HEK293 (cell line): ENCODE measurements around the gene ITPA.

Experiments
- IKZF3 ChIP-seq: fragments of 450-650 bp; IDR thresholded peaks from 2 replicates; pipeline ENCODE4 v1.5.0; 2018; ENCODE audit warnings: missing biosample characterization, mild to moderate bottlenecking, missing genetic modification characterization, moderate library complexity
- PRDM2 ChIP-seq: fragments of 450-650 bp; formaldehyde crosslinking; IDR thresholded peaks from 2 replicates; pipeline ENCODE4 v1.5.1; 2016; ENCODE audit warnings: missing biosample characterization, missing genetic modification characterization, borderline replicate concordance
- RBAK ChIP-seq: fragments of 450-650 bp; formaldehyde crosslinking; IDR thresholded peaks from 2 replicates; pipeline ENCODE4 v1.5.1; 2016; ENCODE audit warnings: missing biosample characterization, missing genetic modification characterization
- SP2 ChIP-seq: fragments of 450-650 bp; formaldehyde crosslinking; IDR thresholded peaks from 2 replicates; pipeline ENCODE4 v1.5.1; 2016; ENCODE audit warnings: missing biosample characterization, missing genetic modification characterization
- ZBTB21 ChIP-seq: fragments of 450-650 bp; formaldehyde crosslinking; IDR thresholded peaks from 2 replicates; pipeline ENCODE4 v1.5.1; 2017; ENCODE audit warnings: missing biosample characterization, missing genetic modification characterization
- ZBTB44 ChIP-seq: fragments of 450-650 bp; IDR thresholded peaks from 2 replicates; pipeline ENCODE4 v1.5.1; 2018; ENCODE audit warnings: missing biosample characterization, mild to moderate bottlenecking, missing genetic modification characterization
- ZBTB8A ChIP-seq: fragments of 450-650 bp; formaldehyde crosslinking; IDR thresholded peaks from 2 replicates; pipeline ENCODE4 v1.5.1; 2016; ENCODE audit warnings: missing biosample characterization, missing genetic modification characterization
- ZFP3 ChIP-seq: fragments of 450-650 bp; formaldehyde crosslinking; IDR thresholded peaks from 2 replicates; pipeline ENCODE4 v1.5.1; 2016; ENCODE audit warnings: low read depth, missing biosample characterization, missing genetic modification characterization
- ZNF112 ChIP-seq: fragments of 450-650 bp; formaldehyde crosslinking; IDR thresholded peaks from 2 replicates; pipeline ENCODE4 v1.5.0; 2017; ENCODE audit warnings: missing biosample characterization, missing genetic modification characterization
- ZNF280D ChIP-seq: fragments of 450-650 bp; formaldehyde crosslinking; IDR thresholded peaks from 2 replicates; pipeline ENCODE4 v1.5.1; 2016; ENCODE audit warnings: missing biosample characterization, missing genetic modification characterization
- ZNF311 ChIP-seq: fragments of 450-650 bp; formaldehyde crosslinking; IDR thresholded peaks from 2 replicates; pipeline ENCODE4 v1.5.1; 2017; ENCODE audit warnings: missing biosample characterization, missing genetic modification characterization, borderline replicate concordance
- ZNF433 ChIP-seq: fragments of 450-650 bp; formaldehyde crosslinking; IDR thresholded peaks from 2 replicates; pipeline ENCODE4 v1.5.1; 2016; ENCODE audit warnings: missing biosample characterization, missing genetic modification characterization, low read depth
- ZNF449 ChIP-seq: fragments of 450-650 bp; formaldehyde crosslinking; IDR thresholded peaks from 2 replicates; pipeline ENCODE4 v1.5.1; 2017; ENCODE audit warnings: missing biosample characterization, mild to moderate bottlenecking, missing genetic modification characterization, moderate library complexity
- ZNF518A ChIP-seq: fragments of 450-650 bp; formaldehyde crosslinking; conservative IDR thresholded peaks from 2 replicates; pipeline ENCODE4 v1.5.1; 2016; ENCODE audit warnings: low read depth, missing biosample characterization, missing genetic modification characterization
- ZNF521 ChIP-seq: fragments of 450-650 bp; formaldehyde crosslinking; IDR thresholded peaks from 2 replicates; pipeline ENCODE4 v1.5.1; 2017; ENCODE audit warnings: missing biosample characterization, mild to moderate bottlenecking, missing genetic modification characterization

The ITPA gene

GRCh38 chr20:3239026-3239866, 29.9 kb downstream of the ITPA start, which contains the start of gene SLC4A11 (continued):
- TF ChIP-seq ZNF311 (tag by site-specific recombination) = no peak
- TF ChIP-seq SP2 (tag by site-specific recombination) = peak; percentile 65
- no peak for TF ChIP-seq RBAK (tag by site-specific recombination)
- no peak for TF ChIP-seq ZNF521 (tag by site-specific recombination)
- TF ChIP-seq ZNF433 (tag by site-specific recombination) = no peak
- TF ChIP-seq ZFP3 (tag by site-specific recombination) = no peak
- 0 out of 2 replicates have a peak, but pooled peaks have one; percentile 61 for TF ChIP-seq ZNF449 (tag by site-specific recombination)
- TF ChIP-seq IKZF3 (tag by site-specific recombination) = 0 out of 2 replicates have a peak, but pooled peaks have one; percentile 41
- peak; percentile 70 for TF ChIP-seq ZBTB8A (tag by site-specific recombination)
- TF ChIP-seq ZNF518A (tag by site-specific recombination) = no peak
- no peak for TF ChIP-seq PRDM2 (tag by site-specific recombination)
- no peak for TF ChIP-seq ZNF280D (tag by site-specific recombination)
- no peak for TF ChIP-seq ZBTB21
- TF ChIP-seq ZNF112 = no peak
- TF ChIP-seq ZBTB44 (tag by site-specific recombination) = no peak
